ENCODE data around the gene RTN4.

DNA sequence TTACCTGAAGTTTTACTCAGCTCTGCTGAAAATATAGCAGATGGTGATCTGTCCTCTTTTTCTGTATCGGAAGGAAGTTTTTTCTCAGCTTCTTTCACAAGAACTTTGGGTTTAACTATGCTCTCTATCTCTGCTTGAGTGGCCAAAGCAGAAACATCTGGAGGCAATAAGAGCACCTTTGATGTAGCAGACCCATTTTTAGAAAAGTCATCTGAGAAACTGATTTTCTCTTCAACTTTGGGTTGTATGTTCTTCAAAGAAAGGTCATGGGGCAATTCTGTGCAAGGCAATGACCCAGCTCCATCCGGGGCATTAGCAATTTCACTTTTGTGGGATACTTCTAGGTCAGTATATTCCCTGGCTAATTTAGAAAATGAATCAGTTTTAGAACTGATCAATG is 25.2 kb downstream of the RTN4 start:
- TF ChIP-seq POLR2AphosphoS5 (IDR thresholded peaks at IDR 0.05; ENCODE audit: low read depth, low read length) (no peak), PAX5 (IDR thresholded peaks at IDR 0.05; ENCODE audit: insufficient read depth, low read length, severe bottlenecking) (no peak), TAF1 (IDR thresholded peaks at IDR 0.05; ENCODE audit: low read depth, low read length) (no peak), POLR2A (IDR thresholded peaks at IDR 0.05; ENCODE audit: low read depth, low read length) (no peak), SPI1 (IDR thresholded peaks at IDR 0.05; ENCODE audit: low read depth, low read length) (no peak)

Measured in GM12891 (cell line).